ENCODE data around the gene KBTBD8. TPM values are rescaled to one million over a fixed set of nuclear protein-coding genes. Genes with fewer than 3 reads are reported as not detected.

KBTBD8 gene
- total and polyA plus RNA-seq, 4 donors = 0.10 to 3.1 (median 1.5) TPM

DNA sequence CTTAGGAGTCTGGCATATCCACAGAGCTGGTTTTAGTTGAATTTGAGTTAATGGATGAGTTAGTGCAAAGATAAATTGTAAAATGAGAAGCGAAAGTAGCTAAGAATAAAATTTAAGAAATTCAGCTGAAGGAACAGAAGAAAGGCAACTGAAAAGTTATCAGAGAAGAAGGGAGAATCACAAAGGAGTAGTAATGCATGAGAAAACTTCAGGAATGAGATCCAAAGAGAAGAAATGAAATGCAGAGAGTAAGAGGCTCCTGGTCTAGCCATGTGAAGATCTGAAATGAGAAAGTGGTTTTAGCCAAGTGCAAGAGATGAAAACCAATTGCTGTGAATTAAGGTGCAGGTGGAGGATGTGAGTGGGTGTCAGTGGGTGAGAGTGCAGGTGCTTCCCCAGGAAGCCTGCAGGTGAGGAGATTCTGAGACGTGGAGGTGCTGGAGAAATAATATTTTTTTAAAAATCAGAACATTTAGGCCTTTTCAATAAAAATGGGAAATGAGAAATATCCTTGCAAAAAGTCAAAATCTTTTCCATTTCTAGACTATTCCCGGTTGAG is 18.5 kb downstream of the KBTBD8 start:
- no peak for ATAC-seq (ENCODE audit: low FRiP score)
- Histone ChIP-seq H3K4me1 (ENCODE audit: control insufficient read depth in 1 of 2, insufficient read depth in 2 of 2, low read length in 2 of 2) (no peaks in the 10 kb centered on the region), H3K9me3 (ENCODE audit: control insufficient read depth, low read length) (no peaks in the 10 kb centered on the region), H3K36me3 (ENCODE audit: control insufficient read depth in 1 of 2, insufficient read depth in 2 of 2, low read length in 1 of 2) (no peaks in the 10 kb centered on the region), H3K4me3 (ENCODE audit: low read length in 2 of 2) (no peak overlapping the region), H3K27ac (ENCODE audit: low read depth in 1 of 2, low read length in 2 of 2) (no peak overlapping the region), H3K27me3 (ENCODE audit: control insufficient read depth in 1 of 2, insufficient read depth in 2 of 2, low read length in 1 of 2) (no peaks in the 10 kb centered on the region)
- intact Hi-C loops (cut with DNase I) = no loop called here
- 85% methylated on average over 3 of the region's 3 CpGs for WGBS, 2 donors
- DNase-seq = no peak

DNA sequence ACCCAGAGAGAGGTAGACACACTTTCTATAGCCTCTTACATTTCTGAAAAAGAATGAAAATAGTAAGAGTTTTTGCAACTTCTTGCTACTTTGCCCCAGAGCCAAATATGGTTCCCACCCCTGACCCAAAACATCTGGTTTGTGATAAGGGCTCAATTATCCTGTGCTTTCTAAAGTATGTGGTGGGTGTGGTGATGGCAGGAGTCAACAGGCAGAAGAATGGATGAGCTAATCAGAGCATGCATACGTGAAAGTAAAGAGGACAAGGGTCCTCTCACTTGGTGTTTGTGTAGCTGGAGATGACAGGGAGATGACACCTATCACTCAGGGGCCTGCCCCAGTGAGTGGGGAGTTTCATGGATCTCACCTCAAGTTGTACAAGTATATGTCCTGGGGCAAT is 19.1 kb downstream of the KBTBD8 start:
- no peaks in the 10 kb centered on the region for H3K9me3 ChIP-seq (ENCODE audit: control insufficient read depth, low read length)
- ATAC-seq (ENCODE audit: low FRiP score) (no peak), DNase-seq (no peak)
- no peak overlapping the region for H3K27ac ChIP-seq (ENCODE audit: low read depth in 1 of 2, low read length in 2 of 2)
- intact Hi-C loops (cut with DNase I) = no loop called here
- H3K27me3 ChIP-seq (ENCODE audit: control insufficient read depth in 1 of 2, insufficient read depth in 2 of 2, low read length in 1 of 2) = no peaks in the 10 kb centered on the region
- no peak overlapping the region for H3K4me3 ChIP-seq (ENCODE audit: low read length in 2 of 2)
- no peaks in the 10 kb centered on the region for H3K4me1 ChIP-seq (ENCODE audit: control insufficient read depth in 1 of 2, insufficient read depth in 2 of 2, low read length in 2 of 2)
- no peaks in the 10 kb centered on the region for H3K36me3 ChIP-seq (ENCODE audit: control insufficient read depth in 1 of 2, insufficient read depth in 2 of 2, low read length in 1 of 2)
- 72 to 85% methylated on average over 1 of the region's 1 CpG for WGBS, 2 donors

DNA sequence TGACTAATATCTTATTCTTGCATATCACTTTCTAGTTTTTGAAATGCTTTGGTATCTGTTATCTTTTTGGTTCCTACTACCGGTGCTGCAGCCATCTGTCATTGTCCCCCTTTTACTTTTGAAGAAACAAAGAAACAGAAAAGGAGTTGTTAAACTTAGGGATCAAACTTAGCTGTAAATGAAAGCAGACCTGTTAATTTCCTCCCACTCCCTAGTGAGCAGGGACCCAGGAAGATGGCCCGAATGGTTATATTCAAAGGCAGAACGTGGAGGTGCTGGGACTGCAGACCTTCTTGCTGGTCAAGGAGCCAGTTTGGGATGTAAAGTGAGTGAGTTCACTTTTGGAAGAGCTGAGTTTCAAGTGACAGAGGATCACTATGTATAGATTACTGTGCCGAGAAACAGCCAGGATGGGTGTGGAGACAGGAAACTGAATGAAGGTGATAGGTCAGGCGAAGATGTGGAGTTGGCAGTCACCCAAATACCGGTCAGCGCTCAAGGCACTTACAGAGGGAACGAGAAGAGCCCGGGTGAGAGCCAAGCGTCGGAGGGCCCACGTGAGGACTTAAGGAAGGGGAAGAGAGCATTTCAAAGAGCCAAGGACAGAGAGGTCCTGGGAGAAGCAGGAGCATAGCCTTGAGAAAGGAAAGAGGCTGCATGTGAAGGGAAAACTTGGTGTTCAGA is 20.1 kb downstream of the KBTBD8 start:
- Histone ChIP-seq H3K27me3 (ENCODE audit: control insufficient read depth in 1 of 2, insufficient read depth in 2 of 2, low read length in 1 of 2) (no peaks in the 10 kb centered on the region), H3K4me3 (ENCODE audit: low read length in 2 of 2) (no peak overlapping the region), H3K4me1 (ENCODE audit: control insufficient read depth in 1 of 2, insufficient read depth in 2 of 2, low read length in 2 of 2) (no peaks in the 10 kb centered on the region), H3K36me3 (ENCODE audit: control insufficient read depth in 1 of 2, insufficient read depth in 2 of 2, low read length in 1 of 2) (no peaks in the 10 kb centered on the region), H3K9me3 (ENCODE audit: control insufficient read depth, low read length) (peaks cover 1% of the 10 kb centered on the region), H3K27ac (ENCODE audit: low read depth in 1 of 2, low read length in 2 of 2) (no peak overlapping the region)
- ATAC-seq (ENCODE audit: low FRiP score) (no peak), DNase-seq (no peak)
- intact Hi-C loops (cut with DNase I) = no loop called here
- whole genome bisulfite sequencing, 2 donors = 44 to 46% methylated on average over 12 of the region's 12 CpGs

DNA sequence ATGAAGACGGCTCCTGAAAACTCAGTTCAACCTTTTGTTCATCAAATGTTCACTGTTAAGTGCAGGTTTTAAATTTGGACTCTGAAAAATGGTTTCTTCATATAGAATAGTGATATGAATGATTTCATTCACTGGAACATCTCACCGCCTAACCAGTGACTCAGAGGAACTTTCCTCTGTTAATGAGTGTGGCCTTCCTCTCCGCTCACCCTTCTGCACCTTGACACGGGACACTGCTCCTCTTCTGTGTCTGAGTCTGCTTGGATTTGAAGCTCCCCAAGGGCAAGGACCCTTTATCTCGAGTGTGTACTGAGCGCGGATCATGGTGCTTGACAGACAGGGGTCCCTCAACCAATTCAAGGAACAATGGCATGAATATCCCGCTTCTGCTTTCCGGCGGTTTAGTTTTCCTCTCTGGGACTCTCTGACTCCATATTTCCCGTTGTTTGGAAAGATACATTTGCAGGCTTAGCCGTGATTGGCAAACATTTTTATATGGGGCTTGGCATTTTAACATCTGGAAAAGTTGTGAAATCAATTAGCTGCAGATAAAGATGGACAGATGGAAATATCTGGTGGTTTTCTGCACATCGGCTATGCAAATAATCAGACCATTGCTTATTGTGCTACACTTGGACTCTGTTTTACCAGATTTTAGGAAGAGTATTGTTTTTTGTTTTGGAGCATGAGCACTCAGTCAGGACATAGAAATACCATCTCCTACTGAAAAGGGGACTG is 20.9 kb downstream of the KBTBD8 start:
- Histone ChIP-seq H3K27ac (ENCODE audit: low read depth in 1 of 2, low read length in 2 of 2) (no peak overlapping the region), H3K9me3 (ENCODE audit: control insufficient read depth, low read length) (peaks cover 1% of the 10 kb centered on the region), H3K4me3 (ENCODE audit: low read length in 2 of 2) (no peak overlapping the region), H3K27me3 (ENCODE audit: control insufficient read depth in 1 of 2, insufficient read depth in 2 of 2, low read length in 1 of 2) (no peaks in the 10 kb centered on the region), H3K4me1 (ENCODE audit: control insufficient read depth in 1 of 2, insufficient read depth in 2 of 2, low read length in 2 of 2) (no peaks in the 10 kb centered on the region), H3K36me3 (ENCODE audit: control insufficient read depth in 1 of 2, insufficient read depth in 2 of 2, low read length in 1 of 2) (no peaks in the 10 kb centered on the region)
- WGBS, 2 donors = 94 to 96% methylated on average over 13 of the region's 13 CpGs
- intact Hi-C loops (cut with DNase I) = no loop called here
- DNase-seq (no peak), ATAC-seq (ENCODE audit: low FRiP score) (no peak)

DNA sequence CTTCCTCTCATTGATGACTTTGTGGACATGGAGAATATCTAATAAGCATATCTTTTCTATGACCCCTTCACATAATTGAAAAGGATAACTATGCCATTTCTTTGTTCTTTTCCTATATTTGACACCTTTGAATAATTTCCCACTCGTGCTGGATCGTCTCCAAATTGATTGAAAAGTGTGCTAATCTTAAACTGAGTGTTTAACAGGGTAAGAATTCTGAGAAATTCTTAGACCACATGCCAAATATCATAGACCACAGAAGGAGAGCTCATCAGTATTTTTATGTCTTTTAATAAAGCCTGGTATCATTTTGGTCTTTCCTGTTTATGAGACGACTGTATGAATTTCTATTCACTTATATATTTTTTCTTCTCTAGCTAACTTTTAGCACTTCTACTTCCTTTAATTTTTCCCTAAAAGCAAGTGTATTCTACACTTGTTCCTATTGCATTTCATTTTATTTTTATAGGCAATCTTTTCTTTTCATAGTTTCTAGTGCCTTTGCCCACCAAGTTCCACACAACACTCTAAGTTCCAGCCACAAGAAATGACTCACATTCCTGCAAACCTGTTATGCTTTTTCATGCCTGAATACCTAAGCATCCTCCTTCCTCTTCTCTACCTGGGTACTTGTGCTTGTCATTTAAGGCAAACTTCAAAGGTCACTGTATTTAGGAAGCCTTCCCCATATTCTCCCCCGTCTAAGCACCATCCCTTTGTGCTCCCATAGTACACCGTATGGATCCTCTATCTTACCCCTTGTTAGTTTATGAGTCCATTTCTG is 30.1 kb downstream of the KBTBD8 start:
- Histone ChIP-seq H3K27me3 (ENCODE audit: control insufficient read depth in 1 of 2, insufficient read depth in 2 of 2, low read length in 1 of 2) (no peaks in the 10 kb centered on the region), H3K36me3 (ENCODE audit: control insufficient read depth in 1 of 2, insufficient read depth in 2 of 2, low read length in 1 of 2) (no peaks in the 10 kb centered on the region), H3K27ac (ENCODE audit: low read depth in 1 of 2, low read length in 2 of 2) (no peak overlapping the region), H3K4me3 (ENCODE audit: low read length in 2 of 2) (no peak overlapping the region), H3K9me3 (ENCODE audit: control insufficient read depth, low read length) (no peaks in the 10 kb centered on the region), H3K4me1 (ENCODE audit: control insufficient read depth in 1 of 2, insufficient read depth in 2 of 2, low read length in 2 of 2) (no peaks in the 10 kb centered on the region)
- intact Hi-C loops (cut with DNase I) = no loop called here
- ATAC-seq (ENCODE audit: low FRiP score) (no peak), DNase-seq (no peak)
- WGBS, 2 donors = 79 to 84% methylated on average over 5 of the region's 5 CpGs

DNA sequence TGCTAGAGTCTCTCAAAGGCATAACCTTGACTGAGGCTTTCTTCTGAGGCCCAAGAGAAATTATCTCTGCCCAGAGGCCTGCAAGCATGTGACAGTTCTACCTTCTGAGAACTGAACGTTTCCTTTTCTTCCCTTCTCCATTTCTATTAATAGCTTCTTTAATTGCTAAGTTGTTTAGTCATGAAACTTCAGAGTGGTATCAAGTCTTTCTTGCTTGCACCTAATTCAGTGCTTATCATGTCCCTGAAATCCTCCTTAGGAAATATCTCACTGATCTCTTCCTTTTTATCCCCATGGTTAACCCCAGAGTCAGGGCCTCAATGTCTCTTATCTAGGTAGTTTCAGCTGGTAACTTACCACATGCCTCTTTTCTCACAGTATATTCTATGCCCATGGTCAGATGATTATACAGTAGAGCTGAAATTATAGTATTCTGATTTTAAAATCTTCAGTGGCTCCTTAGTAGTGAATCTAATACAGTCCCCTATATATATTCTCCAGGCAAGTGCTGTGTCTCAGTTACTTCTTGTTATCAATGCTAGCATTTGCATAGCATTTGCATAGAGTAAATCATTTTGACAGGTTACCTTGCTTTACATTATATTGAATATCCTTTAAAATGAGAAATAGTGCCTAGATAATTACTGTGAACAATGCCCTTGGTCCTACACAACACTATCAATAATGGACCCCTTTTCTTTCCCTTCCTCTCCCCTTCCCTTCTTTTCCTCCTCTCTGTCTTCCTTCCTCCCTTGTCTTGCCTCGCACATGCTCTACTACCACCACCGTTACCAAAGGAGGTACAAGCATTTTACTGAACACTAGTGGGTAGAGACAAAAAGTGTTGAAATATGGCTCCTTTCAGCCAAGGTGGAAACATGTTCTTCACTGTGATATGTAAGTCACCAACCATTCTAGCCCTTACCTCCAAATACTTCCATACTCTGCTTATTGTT is 33.0 kb downstream of the KBTBD8 start:
- WGBS, 2 donors = 58 to 68% methylated on average over 3 of the region's 3 CpGs
- Histone ChIP-seq H3K36me3 (ENCODE audit: control insufficient read depth in 1 of 2, insufficient read depth in 2 of 2, low read length in 1 of 2) (no peaks in the 10 kb centered on the region), H3K27ac (ENCODE audit: low read depth in 1 of 2, low read length in 2 of 2) (no peak overlapping the region), H3K27me3 (ENCODE audit: control insufficient read depth in 1 of 2, insufficient read depth in 2 of 2, low read length in 1 of 2) (no peaks in the 10 kb centered on the region), H3K4me3 (ENCODE audit: low read length in 2 of 2) (no peak overlapping the region), H3K9me3 (ENCODE audit: control insufficient read depth, low read length) (no peaks in the 10 kb centered on the region), H3K4me1 (ENCODE audit: control insufficient read depth in 1 of 2, insufficient read depth in 2 of 2, low read length in 2 of 2) (no peaks in the 10 kb centered on the region)
- intact Hi-C loops (cut with DNase I) = no loop called here
- ATAC-seq (ENCODE audit: low FRiP score) (no peak), DNase-seq (no peak)

DNA sequence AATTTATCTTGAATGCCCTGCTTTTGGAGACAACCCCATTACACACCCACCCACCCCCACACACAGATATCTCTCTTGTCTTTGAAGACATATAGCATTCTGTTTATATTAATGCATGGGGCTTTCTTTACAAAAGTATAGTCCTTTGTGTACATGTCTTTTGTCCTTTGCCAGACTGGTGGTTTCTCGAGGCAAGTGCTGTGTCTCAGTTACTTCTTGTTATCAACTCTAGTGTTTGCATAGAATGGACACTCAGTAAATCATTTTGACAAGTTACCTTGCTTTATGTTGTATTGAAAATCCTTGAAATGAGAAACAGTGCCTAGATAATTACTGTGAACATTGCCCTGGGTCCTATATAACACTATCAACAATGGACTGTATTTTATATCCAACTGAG is 33.9 kb downstream of the KBTBD8 start:
- Histone ChIP-seq H3K9me3 (ENCODE audit: control insufficient read depth, low read length) (no peaks in the 10 kb centered on the region), H3K4me3 (ENCODE audit: low read length in 2 of 2) (no peak overlapping the region), H3K4me1 (ENCODE audit: control insufficient read depth in 1 of 2, insufficient read depth in 2 of 2, low read length in 2 of 2) (no peaks in the 10 kb centered on the region), H3K27me3 (ENCODE audit: control insufficient read depth in 1 of 2, insufficient read depth in 2 of 2, low read length in 1 of 2) (no peaks in the 10 kb centered on the region), H3K27ac (ENCODE audit: low read depth in 1 of 2, low read length in 2 of 2) (no peak overlapping the region), H3K36me3 (ENCODE audit: control insufficient read depth in 1 of 2, insufficient read depth in 2 of 2, low read length in 1 of 2) (no peaks in the 10 kb centered on the region)
- no peak for ATAC-seq (ENCODE audit: low FRiP score)
- intact Hi-C loops (cut with DNase I) = no loop called here
- WGBS, 2 donors = 33 to 48% methylated on average over 1 of the region's 1 CpG
- no peak for DNase-seq

DNA sequence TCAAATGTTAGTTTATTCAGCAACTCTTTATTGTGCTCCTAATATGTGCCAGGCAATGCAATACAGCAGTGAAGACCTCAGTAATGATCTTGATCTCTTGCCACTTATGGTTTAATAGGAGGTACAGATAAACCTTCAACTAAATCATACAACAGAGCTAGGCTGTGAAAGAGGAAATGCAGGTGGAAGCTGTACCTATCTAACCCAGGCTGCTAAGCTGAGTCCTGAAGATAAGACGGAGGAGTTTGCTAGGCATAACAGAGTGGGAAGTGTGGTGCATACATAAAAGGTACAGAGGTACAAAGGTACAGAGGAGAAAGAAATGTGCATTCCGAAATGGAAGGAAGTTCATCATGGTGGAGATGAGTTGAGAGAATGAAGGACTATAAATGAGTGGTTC is 35.0 kb downstream of the KBTBD8 start:
- WGBS, 2 donors = 74 to 81% methylated on average over 2 of the region's 2 CpGs
- H3K36me3 ChIP-seq (ENCODE audit: control insufficient read depth in 1 of 2, insufficient read depth in 2 of 2, low read length in 1 of 2) = no peaks in the 10 kb centered on the region
- intact Hi-C loops (cut with DNase I) = no loop called here
- H3K27me3 ChIP-seq (ENCODE audit: control insufficient read depth in 1 of 2, insufficient read depth in 2 of 2, low read length in 1 of 2) = no peaks in the 10 kb centered on the region
- no peak overlapping the region for H3K27ac ChIP-seq (ENCODE audit: low read depth in 1 of 2, low read length in 2 of 2)
- no peak for ATAC-seq (ENCODE audit: low FRiP score)
- H3K9me3 ChIP-seq (ENCODE audit: control insufficient read depth, low read length) = no peaks in the 10 kb centered on the region
- DNase-seq = no peak
- no peaks in the 10 kb centered on the region for H3K4me1 ChIP-seq (ENCODE audit: control insufficient read depth in 1 of 2, insufficient read depth in 2 of 2, low read length in 2 of 2)
- H3K4me3 ChIP-seq (ENCODE audit: low read length in 2 of 2) = no peak overlapping the region

All from aorta (tissue), 5 donors.